HepG2 (cell line): ENCODE measurements around the gene NT5DC1. TPM values are rescaled to one million over a fixed set of nuclear protein-coding genes. Genes with fewer than 3 reads are reported as not detected.

Source experiments
- ATAC-seq: fragments of 200-7000 bp; cut with Tn5 transposase; 3 replicates; pipeline ENCODE4 v1.9.1; 2020; ENCODE audit warnings: mild to moderate bottlenecking, moderate library complexity
- BruUV-seq: library from RNA; stranded (reverse); fragments of 400-500 nt; replicated peaks from 2 replicates; lab custom pipeline; 2021; lab: Mats Ljungman, UMichigan
- CTCF ChIA-PET: fragments of 300-600 bp; formaldehyde crosslinking; extraction: SDS; loops from one replicate; lab custom pipeline; 2021; ENCODE audit warnings: low total read pairs, inconsistent platforms, low intra/inter-chr PET ratio; lab: Yijun Ruan, JAX
- POLR2A ChIA-PET: fragments of 350-600 bp; sonication (Branson Sonifier 250); formaldehyde crosslinking; loops from one replicate; lab custom pipeline; 2020; ENCODE audit warnings: antibody characterized with exemption, inconsistent platforms; lab: Yijun Ruan, JAX
- DNase-seq: peaks from one replicate; pipeline ENCODE4 v3.0.0-alpha.2; 2015; ENCODE audit warnings: low spot score
- FAIRE-seq: peaks from 3 replicates; lab custom pipeline; 2011; peaks lifted over from hg19 to GRCh38; lab: Jason Lieb, UNC
- H2AFZ ChIP-seq: one replicate; pipeline ENCODE4 v1.6.1; 2011; ENCODE audit warnings: low read length, inconsistent platforms
- H3K27ac ChIP-seq: fragments of 300-600 bp; 3 replicates; pipeline ENCODE4 v1.8.0; 2011; ENCODE audit warnings: mixed run types, mild to moderate bottlenecking, mixed read lengths, low read length, inconsistent platforms; ENCODE audit not compliant: insufficient read depth; ENCODE audit errors: extremely low read length
- H3K27me3 ChIP-seq, 2 experiments: fragments of 200-600 bp in 1 of 2; 2 replicates in 1 of 2; 3 replicates in 1 of 2; pipeline versions ENCODE4 v1.6.0 to v1.8.0; 2011; ENCODE audit warnings: low read length in 2 of 2, mild to moderate bottlenecking in 2 of 2, moderate library complexity in 2 of 2, inconsistent platforms in 1 of 2; ENCODE audit not compliant: insufficient read depth in 2 of 2, control insufficient read depth in 1 of 2
- H3K36me3 ChIP-seq, 2 experiments: fragments of 200-600 bp in 1 of 2; replicated peaks in 1 of 2; 2 replicates in 1 of 2; 3 replicates in 1 of 2; pipeline versions ENCODE4 v1.5.1 to v1.8.0; 2011; ENCODE audit warnings: low read length in 2 of 2, inconsistent platforms in 1 of 2; ENCODE audit not compliant: insufficient read depth in 2 of 2, control insufficient read depth in 1 of 2
- H3K4me1 ChIP-seq: 2 replicates; pipeline ENCODE4 v1.5.1; 2012; ENCODE audit warnings: low read length, inconsistent platforms; ENCODE audit not compliant: insufficient read depth
- H3K4me2 ChIP-seq: 2 replicates; pipeline ENCODE4 v1.6.0; 2011; ENCODE audit warnings: low read depth, low read length, inconsistent platforms
- H3K4me3 ChIP-seq, 3 experiments: fragments of 200-600 bp in 1 of 3; sonication (generic), shearing (Covaris generic) in 1 of 3; replicated peaks in 1 of 3; 2 replicates each; pipeline ENCODE4 v1.5.1; 2011 to 2016; ENCODE audit warnings: low read length in 3 of 3, inconsistent platforms in 2 of 3, low read depth in 2 of 3, mild to moderate bottlenecking in 2 of 3, control low read depth in 1 of 3, mixed read lengths in 1 of 3; ENCODE audit not compliant: insufficient read depth in 1 of 3
- H3K79me2 ChIP-seq: one replicate; pipeline ENCODE4 v1.6.1; 2011; ENCODE audit warnings: low read length, inconsistent platforms; ENCODE audit not compliant: insufficient read depth
- H3K9ac ChIP-seq: 2 replicates; pipeline ENCODE4 v1.6.0; 2011; ENCODE audit warnings: mild to moderate bottlenecking, low read depth, low read length, inconsistent platforms; ENCODE audit not compliant: insufficient read depth
- H3K9me3 ChIP-seq: 2 replicates; pipeline ENCODE4 v1.5.1; 2012; ENCODE audit warnings: mild to moderate bottlenecking, low read length
- H4K20me1 ChIP-seq: 2 replicates; pipeline ENCODE4 v1.6.0; 2011; ENCODE audit warnings: inconsistent platforms, mild to moderate bottlenecking, low read length, moderate library complexity; ENCODE audit not compliant: insufficient read depth
- FIP1L1 ChIP-seq: fragments of 200-400 bp; formaldehyde crosslinking; IDR thresholded peaks from 2 replicates; pipeline ENCODE4 v1.6.1; 2018; ENCODE audit warnings: low read depth, mild to moderate bottlenecking, low read length, moderate library complexity, borderline replicate concordance; ENCODE audit not compliant: insufficient read depth
- HMGA1 ChIP-seq: sonication (generic); formaldehyde crosslinking; conservative IDR thresholded peaks from 2 replicates; pipeline ENCODE4 v1.4.0; 2020; ENCODE audit warnings: missing genetic modification reagents
- MLLT10 ChIP-seq: sonication (generic); formaldehyde crosslinking; IDR thresholded peaks from 2 replicates; pipeline ENCODE4 v1.4.0; 2020; ENCODE audit warnings: missing genetic modification reagents
- MXI1 ChIP-seq: IDR thresholded peaks from 3 replicates; pipeline ENCODE4 v1.6.1; 2012; ENCODE audit warnings: low read depth, low read length, inconsistent platforms, borderline replicate concordance
- NFATC3 ChIP-seq: sonication (generic); formaldehyde crosslinking; IDR thresholded peaks from 2 replicates; pipeline ENCODE4 v1.5.1; 2020; ENCODE audit warnings: mild to moderate bottlenecking, missing genetic modification reagents
- PLRG1 ChIP-seq: fragments of 450-650 bp; conservative IDR thresholded peaks from 2 replicates; pipeline ENCODE4 v1.6.1; 2016
- RAD51 ChIP-seq: fragments of 450-650 bp; IDR thresholded peaks from 2 replicates; pipeline ENCODE4 v1.6.1; 2016; ENCODE audit warnings: borderline replicate concordance
- RARA ChIP-seq: IDR thresholded peaks from 2 replicates; pipeline ENCODE4 v1.6.1; 2016; ENCODE audit warnings: missing genetic modification reagents, missing compliant biosample characterization
- SPEN ChIP-seq: sonication (generic); formaldehyde crosslinking; IDR thresholded peaks from 2 replicates; pipeline ENCODE4 v1.5.1; 2020; ENCODE audit warnings: low read depth, mild to moderate bottlenecking, missing genetic modification reagents
- SYNCRIP ChIP-seq: fragments of 200-400 bp; formaldehyde crosslinking; IDR thresholded peaks from 2 replicates; pipeline ENCODE4 v1.6.1; 2018; ENCODE audit warnings: mild to moderate bottlenecking, low read depth, low read length; ENCODE audit not compliant: insufficient read depth
- YEATS4 ChIP-seq: sonication (generic); formaldehyde crosslinking; IDR thresholded peaks from 2 replicates; pipeline ENCODE4 v1.4.0; 2020; ENCODE audit warnings: missing genetic modification reagents, borderline replicate concordance
- ZKSCAN8 ChIP-seq: IDR thresholded peaks from 2 replicates; pipeline ENCODE4 v1.6.1; 2016; ENCODE audit warnings: borderline replicate concordance, missing genetic modification reagents, missing compliant biosample characterization
- ZNF556 ChIP-seq: sonication (generic); formaldehyde crosslinking; IDR thresholded peaks from 2 replicates; pipeline ENCODE4 v1.4.0; 2020; ENCODE audit warnings: mild to moderate bottlenecking, missing genetic modification reagents, borderline replicate concordance
- ZSCAN20 ChIP-seq: sonication (generic); formaldehyde crosslinking; IDR thresholded peaks from 2 replicates; pipeline ENCODE4 v1.4.0; 2020; ENCODE audit warnings: missing genetic modification reagents, mild to moderate bottlenecking, borderline replicate concordance
- WGBS: methylation state at CpG from one replicate; pipeline ENCODE4 v1.1.6; 2017; ENCODE audit warnings: low lambda C conversion rate; 5-methylcytosine and 5-hydroxymethylcytosine counted together
- in situ Hi-C: cut with HindIII; loops from 2 replicates; pipeline ENCODE4 v1.10.0; 2017; ENCODE audit warnings: low pct_unique_long_range_greater_than_20kb; ENCODE audit not compliant: extremely low pct_ligation_motif_present
- intact Hi-C: fragments of 100-400 bp; cut with micrococcal nuclease; formaldehyde crosslinking; loops from one replicate; pipeline ENCODE4 v1.10.0; 2022; ENCODE audit not compliant: unreplicated experiment
- polyA plus RNA-seq, 8 experiments: library from polyadenylated mRNA; depleted of rRNA in 3 of 8; stranded (reverse) in 7 of 8; unstranded in 1 of 8; fragments of >200 nt; fragmentation: Illumina TruSeq in 4 of 8; extraction: Trizol in 4 of 8; gene quantifications; 2 replicates each; pipeline versions ENCODE4 v1.2.1 to v1.2.3, GENCODE V29; 2011 to 2016; ENCODE audit warnings: low read depth in 4 of 8, missing spikeins in 1 of 8, mixed read lengths in 1 of 8; ENCODE audit not compliant: insufficient read depth in 1 of 8
- total RNA-seq, 5 experiments: library from RNA; depleted of rRNA; stranded (reverse); fragments of >200 nt; fragmentation: Illumina TruSeq; extraction: Trizol; gene quantifications; 2 replicates each; pipeline ENCODE4 v1.2.3, GENCODE V29; 2016; ENCODE audit warnings: low read depth in 1 of 5
- TF ChIP-seq, protein P1 (sequence below): sonication (generic); formaldehyde crosslinking; IDR thresholded peaks from 2 replicates; pipeline ENCODE4 v1.8.1; 2023; ENCODE audit warnings: mild to moderate bottlenecking, missing genetic modification reagents, borderline replicate concordance
- TF ChIP-seq, protein P2 (sequence below): sonication (generic); formaldehyde crosslinking; IDR thresholded peaks from 2 replicates; pipeline ENCODE4 v1.4.0; 2020; ENCODE audit warnings: missing genetic modification reagents
- TF ChIP-seq, protein P3 (sequence below): IDR thresholded peaks from 2 replicates; pipeline ENCODE4 v1.6.1; 2018; ENCODE audit warnings: missing genetic modification reagents
- TF ChIP-seq, protein P4 (sequence below): sonication (generic); formaldehyde crosslinking; IDR thresholded peaks from 2 replicates; pipeline ENCODE4 v1.4.0; 2020; ENCODE audit warnings: missing genetic modification reagents

Gene NT5DC1
- total and polyA plus RNA-seq, 2 of the 13 experiments (the other 11 are each of a cell fraction or from before 2014, with no cell fraction given) = 27.0 to 56.1 TPM

DNA sequence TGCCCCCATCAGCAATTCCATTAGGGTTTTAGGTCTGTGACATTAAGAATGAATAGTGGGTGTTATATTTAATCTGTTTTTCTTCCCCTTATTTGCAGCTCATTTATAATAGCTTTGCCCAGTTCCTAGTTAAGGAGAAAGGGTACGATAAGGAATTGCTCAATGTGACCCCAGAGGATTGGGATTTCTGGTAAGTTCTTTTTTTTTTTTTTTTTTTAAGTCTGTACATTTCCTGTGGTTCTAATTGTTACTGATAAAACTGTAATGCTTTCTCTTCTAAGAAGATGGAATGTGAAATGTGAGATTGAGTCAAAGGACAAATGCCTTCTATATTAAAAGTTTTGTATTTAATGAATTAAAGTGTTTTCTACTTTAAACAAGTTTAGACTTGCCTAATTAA is 5.5 kb downstream of the NT5DC1 start:
- POLR2A ChIA-PET = no interaction called here

More for the DNA sequence above, 5.5 kb downstream of the NT5DC1 start:
- FAIRE-seq (no peak), ATAC-seq (no peak), DNase-seq (no peak)
- H3K79me2 ChIP-seq = peaks cover 25% of the 10 kb centered on the region
- CTCF ChIA-PET = no interaction called here
- H4K20me1 ChIP-seq = no peaks in the 10 kb centered on the region
- H3K27me3 ChIP-seq = no peaks in the 10 kb centered on the region; a peak in 1 of 5 replicates
- H3K4me2 ChIP-seq = no peak overlapping the region
- peaks cover 59% of the 10 kb centered on the region for H3K4me1 ChIP-seq
- no peaks in the 10 kb centered on the region for H3K9me3 ChIP-seq
- intact Hi-C loops = loop anchor here (10.0 kb wide), 1 partner anchor 169 kb away; the partner anchor contains the start of gene TSPYL1
- TF ChIP-seq, protein P1, sequence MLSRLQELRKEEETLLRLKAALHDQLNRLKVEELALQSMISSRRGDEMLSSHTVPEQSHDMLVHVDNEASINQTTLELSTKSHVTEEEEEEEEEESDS (CRISPR knock-in tag) = no peak
- TF ChIP-seq RAD51 (no peak), FIP1L1 (no peak), ZSCAN20 (CRISPR knock-in tag) (no peak), ZKSCAN8 (no peak), MLLT10 (CRISPR knock-in tag) (no peak), NFATC3 (CRISPR knock-in tag) (no peak), ZNF556 (CRISPR knock-in tag) (no peak), HMGA1 (CRISPR knock-in tag) (no peak), YEATS4 (no peak), SYNCRIP (no peak), MXI1 (no peak), RARA (no peak), PLRG1 (no peak), SPEN (CRISPR knock-in tag) (no peak)
- TF ChIP-seq, protein P2, sequence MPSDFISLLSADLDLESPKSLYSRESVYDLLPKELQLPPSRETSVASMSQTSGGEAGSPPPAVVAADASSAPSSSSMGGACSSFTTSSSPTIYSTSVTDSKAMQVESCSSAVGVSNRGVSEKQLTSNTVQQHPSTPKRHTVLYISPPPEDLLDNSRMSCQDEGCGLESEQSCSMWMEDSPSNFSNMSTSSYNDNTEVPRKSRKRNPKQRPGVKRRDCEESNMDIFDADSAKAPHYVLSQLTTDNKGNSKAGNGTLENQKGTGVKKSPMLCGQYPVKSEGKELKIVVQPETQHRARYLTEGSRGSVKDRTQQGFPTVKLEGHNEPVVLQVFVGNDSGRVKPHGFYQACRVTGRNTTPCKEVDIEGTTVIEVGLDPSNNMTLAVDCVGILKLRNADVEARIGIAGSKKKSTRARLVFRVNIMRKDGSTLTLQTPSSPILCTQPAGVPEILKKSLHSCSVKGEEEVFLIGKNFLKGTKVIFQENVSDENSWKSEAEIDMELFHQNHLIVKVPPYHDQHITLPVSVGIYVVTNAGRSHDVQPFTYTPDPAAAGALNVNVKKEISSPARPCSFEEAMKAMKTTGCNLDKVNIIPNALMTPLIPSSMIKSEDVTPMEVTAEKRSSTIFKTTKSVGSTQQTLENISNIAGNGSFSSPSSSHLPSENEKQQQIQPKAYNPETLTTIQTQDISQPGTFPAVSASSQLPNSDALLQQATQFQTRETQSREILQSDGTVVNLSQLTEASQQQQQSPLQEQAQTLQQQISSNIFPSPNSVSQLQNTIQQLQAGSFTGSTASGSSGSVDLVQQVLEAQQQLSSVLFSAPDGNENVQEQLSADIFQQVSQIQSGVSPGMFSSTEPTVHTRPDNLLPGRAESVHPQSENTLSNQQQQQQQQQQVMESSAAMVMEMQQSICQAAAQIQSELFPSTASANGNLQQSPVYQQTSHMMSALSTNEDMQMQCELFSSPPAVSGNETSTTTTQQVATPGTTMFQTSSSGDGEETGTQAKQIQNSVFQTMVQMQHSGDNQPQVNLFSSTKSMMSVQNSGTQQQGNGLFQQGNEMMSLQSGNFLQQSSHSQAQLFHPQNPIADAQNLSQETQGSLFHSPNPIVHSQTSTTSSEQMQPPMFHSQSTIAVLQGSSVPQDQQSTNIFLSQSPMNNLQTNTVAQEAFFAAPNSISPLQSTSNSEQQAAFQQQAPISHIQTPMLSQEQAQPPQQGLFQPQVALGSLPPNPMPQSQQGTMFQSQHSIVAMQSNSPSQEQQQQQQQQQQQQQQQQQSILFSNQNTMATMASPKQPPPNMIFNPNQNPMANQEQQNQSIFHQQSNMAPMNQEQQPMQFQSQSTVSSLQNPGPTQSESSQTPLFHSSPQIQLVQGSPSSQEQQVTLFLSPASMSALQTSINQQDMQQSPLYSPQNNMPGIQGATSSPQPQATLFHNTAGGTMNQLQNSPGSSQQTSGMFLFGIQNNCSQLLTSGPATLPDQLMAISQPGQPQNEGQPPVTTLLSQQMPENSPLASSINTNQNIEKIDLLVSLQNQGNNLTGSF (CRISPR knock-in tag) = no peak
- TF ChIP-seq, protein P3, sequence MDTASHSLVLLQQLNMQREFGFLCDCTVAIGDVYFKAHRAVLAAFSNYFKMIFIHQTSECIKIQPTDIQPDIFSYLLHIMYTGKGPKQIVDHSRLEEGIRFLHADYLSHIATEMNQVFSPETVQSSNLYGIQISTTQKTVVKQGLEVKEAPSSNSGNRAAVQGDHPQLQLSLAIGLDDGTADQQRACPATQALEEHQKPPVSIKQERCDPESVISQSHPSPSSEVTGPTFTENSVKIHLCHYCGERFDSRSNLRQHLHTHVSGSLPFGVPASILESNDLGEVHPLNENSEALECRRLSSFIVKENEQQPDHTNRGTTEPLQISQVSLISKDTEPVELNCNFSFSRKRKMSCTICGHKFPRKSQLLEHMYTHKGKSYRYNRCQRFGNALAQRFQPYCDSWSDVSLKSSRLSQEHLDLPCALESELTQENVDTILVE (CRISPR knock-in tag) = no peak
- TF ChIP-seq, protein P4, sequence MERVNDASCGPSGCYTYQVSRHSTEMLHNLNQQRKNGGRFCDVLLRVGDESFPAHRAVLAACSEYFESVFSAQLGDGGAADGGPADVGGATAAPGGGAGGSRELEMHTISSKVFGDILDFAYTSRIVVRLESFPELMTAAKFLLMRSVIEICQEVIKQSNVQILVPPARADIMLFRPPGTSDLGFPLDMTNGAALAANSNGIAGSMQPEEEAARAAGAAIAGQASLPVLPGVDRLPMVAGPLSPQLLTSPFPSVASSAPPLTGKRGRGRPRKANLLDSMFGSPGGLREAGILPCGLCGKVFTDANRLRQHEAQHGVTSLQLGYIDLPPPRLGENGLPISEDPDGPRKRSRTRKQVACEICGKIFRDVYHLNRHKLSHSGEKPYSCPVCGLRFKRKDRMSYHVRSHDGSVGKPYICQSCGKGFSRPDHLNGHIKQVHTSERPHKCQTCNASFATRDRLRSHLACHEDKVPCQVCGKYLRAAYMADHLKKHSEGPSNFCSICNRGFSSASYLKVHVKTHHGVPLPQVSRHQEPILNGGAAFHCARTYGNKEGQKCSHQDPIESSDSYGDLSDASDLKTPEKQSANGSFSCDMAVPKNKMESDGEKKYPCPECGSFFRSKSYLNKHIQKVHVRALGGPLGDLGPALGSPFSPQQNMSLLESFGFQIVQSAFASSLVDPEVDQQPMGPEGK = no peak
- no peak overlapping the region for H2AFZ ChIP-seq
- in situ Hi-C loops = no loop called here
- H3K9ac ChIP-seq = no peak overlapping the region
- H3K4me3 ChIP-seq = no peak overlapping the region
- H3K27ac ChIP-seq = no peak overlapping the region
- peaks cover 11 to 27% of the 10 kb centered on the region in 2 experiments for H3K36me3 ChIP-seq
- BruUV-seq = no TSS peak
- 88% methylated on average over 1 of the region's 1 CpG for WGBS
